HG03097 (cell line): ENCODE data around the gene SLC18B1.

Experiments used
- ATAC-seq: cut with Tn5 transposase; IDR thresholded peaks from one replicate; pipeline ENCODE4 v1.9.1; 2021; ENCODE audit not compliant: unreplicated experiment, low FRiP score

Gene SLC18B1

DNA sequence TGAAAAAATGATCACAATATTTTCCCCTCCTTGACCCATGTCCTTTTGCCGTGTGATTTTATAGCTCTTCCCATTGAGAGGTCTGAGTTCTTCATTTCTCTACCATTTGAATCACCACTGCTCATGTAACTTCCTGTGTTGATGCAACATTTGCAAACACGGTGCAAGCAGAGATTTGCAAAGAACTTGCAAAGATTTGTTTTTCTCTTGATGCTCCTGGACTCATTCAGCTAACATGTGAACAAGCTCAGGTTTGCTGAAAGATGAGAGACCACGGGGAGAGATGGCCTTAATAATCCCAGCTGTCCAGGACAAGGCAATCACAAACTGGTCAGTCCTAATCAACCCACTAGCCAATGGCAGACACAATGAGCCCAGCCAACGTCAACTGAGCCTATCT, 49.3 kb downstream of the SLC18B1 start:
- ATAC-seq, result no peak

DNA sequence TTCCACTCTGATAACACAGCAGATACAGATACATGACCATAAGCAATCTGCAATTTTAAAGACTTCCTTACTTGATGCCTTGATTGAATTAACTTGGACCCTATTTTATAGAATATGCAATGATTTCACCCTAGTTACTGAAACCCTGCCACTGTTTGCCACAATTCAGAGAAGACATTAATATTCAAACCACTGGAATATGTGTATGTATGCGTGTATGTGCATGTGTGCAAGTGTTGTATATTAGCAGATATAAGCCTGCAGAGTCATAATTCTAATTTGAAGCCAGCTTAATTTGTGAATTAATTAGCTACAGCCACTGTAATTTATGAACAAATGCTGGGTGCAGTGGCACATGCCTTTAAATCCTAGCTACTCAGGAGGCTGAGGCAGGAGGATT, 50.0 kb downstream of the SLC18B1 start:
- no peak for ATAC-seq

DNA sequence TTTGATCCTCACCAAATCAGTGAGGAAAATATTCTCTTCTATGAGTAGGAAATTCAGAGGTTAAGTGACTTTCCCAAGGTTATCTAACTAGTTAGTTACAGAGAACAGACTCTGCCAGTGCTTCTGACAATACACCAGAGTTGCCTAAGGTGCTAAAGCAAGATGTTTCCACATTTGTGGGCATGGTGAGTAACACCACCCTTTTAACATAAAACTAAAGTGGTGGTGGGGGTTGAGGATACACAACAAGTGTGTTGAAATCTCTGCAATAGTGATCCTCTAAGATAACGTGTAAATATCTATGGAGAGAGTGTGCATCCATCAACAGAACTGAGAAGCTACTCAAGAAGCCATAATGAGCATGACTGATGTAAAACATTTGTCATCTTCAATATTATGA, 52.4 kb downstream of the SLC18B1 start:
- no peak for ATAC-seq

DNA sequence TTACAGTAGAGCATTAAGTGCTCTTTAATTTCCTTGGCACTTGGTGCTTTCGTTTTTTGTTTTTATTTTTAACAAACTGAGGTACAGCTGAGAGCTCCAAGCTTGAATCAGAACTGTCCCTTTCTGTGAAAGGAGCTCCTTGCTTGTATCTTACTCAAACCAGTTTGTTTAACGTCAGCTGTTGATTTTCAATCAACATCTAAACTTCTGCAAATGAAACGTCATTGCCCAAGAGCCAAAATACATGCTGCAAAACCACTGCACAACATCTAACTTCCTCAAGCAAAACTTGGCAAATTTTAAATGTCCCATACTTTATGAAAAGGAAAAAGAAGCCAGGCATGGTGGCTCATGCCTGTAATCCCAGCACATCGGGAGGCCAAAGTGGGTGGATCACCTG, 55.9 kb downstream of the SLC18B1 start:
- ATAC-seq, result no peak

DNA sequence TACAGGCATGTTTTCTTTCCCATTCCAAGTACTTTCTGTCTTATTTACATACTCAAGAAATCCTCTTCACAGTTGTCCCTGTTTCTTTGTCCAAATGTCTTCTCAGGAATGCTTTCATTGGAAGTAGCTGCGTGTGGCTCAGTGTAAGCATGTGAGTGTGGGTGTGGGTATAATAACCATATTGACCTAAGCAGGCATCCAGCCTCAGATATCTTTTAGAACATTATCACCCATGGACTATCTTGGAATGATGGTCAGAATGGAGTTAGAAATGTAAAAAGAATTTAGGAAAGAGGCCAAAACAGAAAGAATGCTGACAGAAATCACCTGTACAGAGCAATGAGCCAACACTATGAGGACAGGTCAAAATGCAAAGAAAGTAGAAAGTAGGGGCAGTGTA, 57.2 kb downstream of the SLC18B1 start:
- no peak for ATAC-seq

DNA sequence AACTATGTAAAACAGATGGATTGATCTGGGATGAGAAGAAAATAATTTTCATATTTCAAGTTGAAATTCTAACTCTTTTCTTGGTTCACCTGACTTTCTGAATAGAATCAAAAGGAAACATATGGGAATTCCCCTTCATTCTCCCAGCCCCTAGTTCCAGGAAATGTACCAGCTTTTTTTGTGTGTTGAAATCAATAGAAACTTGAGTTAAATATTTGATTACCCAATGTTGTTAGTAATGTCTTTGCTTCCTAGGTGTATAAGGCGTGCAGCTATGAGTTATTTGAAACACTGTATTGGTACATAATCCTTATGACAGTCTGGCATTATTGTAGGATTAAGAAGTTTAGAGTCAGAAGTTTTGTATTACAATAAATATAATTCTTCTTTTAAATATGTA, 62.2 kb downstream of the SLC18B1 start:
- no peak for ATAC-seq

DNA sequence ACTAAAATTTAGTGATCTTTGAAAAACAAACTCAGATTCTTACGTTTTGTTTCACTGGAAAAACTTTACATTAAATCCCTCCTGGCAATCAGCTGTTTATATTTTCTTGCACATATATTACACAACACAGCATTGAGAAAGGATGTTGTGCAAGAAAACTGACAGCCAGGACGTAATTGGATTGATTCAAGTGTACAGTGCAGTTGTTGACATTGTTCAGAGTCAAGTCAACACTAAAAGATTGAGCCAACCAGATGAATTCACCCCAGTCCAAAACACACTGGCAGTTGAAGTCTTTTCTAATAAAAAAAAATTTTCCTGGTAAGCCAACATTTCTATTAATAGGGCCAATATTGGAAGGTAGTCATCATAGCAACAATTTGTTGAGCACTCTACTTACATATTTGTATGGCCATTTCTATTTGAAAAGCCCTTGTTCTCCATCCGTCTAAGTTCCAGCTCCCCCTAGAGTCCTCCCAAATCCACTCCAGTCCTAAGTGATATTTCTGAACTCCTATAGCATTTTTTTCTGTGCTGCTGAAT, 63.7 kb downstream of the SLC18B1 start:
- ATAC-seq, result no peak

DNA sequence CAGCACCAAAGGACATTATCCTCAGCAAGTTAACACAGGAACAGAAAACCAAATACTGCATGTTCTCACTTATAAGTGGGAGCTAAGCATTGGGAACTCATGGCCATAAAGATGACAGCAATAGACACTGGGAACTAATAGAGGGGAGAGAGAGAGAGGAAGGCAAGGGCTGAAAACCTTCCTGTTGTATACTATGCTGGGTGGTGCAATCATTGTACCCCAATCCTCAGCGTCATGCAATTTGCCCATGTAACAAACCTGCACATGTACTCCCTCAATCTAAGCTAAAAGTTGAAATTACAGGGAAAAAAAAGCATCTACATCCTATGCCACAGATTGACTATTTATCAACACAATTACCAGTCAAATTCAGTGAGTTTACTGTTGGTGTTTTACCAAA, 64.6 kb downstream of the SLC18B1 start:
- no peak for ATAC-seq

DNA sequence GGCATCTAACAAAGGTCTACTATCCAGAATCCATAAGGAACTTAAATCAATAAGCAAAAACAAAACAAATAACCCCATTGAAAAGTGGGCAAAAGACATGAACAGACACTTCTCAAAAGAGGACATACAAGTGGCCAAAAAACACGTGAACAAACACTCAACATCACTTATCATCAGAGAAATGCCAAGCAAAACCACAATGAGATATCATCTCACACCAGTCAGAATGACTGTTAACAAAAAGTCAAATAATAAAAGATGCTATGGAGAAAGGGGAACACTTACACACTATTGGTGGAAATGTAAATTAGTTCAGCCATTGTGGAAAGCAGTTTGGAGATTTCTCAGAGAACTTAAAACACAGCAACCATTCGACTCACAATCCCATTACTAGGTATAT, 65.2 kb downstream of the SLC18B1 start:
- no peak for ATAC-seq

DNA sequence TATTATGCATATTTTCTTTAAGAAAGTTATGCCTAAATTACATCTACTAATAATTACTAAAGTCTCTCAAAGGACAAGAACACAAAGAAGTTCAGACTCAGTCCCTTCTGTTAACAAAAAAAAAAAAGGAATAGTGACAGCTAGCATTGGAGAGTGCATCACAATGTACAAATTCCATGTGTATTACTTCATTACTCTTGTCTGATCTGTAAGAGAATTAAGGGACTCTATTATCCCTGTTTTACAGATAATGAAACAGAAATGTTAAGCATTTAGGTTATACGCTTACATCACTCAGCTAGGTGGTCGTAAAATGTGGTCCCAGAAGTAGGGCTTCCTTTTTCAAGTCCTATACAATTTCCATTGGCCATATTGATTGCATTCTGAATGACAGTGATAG, 67.4 kb downstream of the SLC18B1 start:
- ATAC-seq, result no peak

DNA sequence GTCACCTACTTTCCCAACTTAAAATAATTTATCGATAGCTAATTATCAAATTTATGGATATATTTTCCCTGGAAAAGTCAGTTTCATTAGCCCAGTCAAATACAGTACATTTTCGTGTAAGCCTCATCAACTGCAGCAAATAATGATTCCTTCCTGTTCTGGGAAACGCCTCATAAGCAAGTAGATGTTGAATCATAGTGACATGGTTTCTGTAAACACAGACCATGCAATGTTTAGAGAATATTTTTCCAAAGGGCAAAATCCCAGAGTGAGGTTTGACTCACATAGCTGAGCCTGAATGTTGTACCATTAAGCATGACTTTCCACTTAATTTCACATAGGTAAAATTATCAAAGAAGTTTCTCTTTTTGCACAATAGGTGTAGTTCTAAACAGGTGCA, 67.9 kb downstream of the SLC18B1 start:
- ATAC-seq, result no peak

DNA sequence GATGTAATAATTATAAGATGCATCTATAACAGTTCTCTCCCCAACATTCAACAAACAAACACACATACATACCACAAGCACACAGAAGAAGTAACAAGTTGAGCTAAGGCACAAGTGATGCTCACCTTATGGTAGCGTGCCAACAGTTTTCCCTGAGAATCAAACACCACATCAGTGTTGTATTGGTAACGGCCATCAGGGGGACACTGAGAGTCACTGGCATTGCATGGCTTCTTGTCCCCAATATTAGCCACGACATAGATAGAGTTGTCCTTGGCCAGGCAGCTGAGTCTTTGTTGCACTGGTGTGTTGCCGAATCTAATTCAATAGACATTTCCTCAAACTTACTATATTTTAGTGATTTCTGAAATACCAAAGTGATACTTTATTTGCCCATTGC, 69.8 kb downstream of the SLC18B1 start:
- ATAC-seq, result no peak

DNA sequence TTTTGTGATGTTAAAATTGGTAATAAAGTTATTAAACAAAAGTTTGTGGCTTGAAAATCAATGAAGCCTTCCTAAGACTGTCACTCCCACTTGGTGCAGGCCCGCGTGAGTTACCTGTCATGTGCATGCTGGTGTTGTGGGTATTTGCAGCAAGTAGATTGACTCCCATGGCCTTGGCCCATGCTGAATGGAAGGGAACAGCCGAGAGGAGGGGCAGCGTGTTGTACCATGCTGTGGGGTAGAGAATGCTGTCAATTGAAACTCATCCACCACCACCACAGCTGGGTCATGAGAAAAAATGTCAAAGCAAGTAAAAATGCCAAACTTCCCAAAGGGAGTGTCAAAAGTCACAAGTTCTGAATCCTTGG, 71.8 kb downstream of the SLC18B1 start:
- ATAC-seq, result no peak

DNA sequence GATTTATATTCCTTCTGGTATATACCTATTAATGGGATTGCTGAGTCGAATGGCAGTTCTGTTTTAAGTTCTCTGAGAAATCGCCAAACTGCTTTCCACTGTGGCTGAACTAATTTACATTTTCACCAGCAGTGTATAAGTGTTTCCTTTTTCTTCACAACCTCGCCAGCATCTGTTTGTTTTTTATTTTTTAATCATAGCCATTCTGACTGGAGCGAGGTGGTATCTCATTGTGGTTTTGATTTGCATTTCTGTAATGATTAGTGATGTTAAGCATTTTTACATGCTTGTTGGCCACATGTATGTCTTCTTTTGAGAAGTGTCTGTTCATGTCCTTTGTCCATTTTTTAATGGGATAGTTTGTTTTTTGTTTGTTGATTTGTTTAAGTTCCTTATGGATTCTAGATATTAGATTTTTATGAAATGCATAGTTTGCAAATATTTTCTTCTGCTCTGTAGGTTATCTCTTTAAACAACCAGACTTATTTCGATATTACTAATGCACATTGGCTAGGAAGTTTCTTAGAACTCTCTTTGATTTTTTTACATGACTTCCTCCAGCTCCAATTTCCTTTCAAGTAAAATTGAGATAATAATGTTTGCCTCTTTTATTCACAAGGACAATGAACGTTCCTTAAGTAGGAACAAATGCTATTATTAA, 72.4 kb downstream of the SLC18B1 start:
- ATAC-seq, result peak; percentile 71

DNA sequence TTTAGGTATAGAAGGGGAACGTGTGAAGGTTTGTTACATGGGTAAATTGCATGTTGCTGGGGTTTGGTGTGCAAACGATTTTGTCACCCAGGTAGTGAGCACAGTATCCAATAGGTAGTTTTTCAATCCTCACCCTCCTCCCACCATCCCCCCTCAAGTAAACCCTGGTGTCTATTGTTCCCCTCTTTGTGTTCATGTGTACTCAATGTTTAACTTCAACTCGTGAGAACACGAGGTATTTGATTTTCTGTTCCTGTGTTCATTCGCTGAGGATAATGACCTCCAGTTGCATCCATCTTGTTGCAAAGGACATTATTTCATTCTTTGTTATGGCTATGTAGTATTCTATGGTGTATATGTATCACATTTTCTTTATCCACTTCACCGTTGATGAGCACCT, 73.0 kb downstream of the SLC18B1 start:
- no peak for ATAC-seq

DNA sequence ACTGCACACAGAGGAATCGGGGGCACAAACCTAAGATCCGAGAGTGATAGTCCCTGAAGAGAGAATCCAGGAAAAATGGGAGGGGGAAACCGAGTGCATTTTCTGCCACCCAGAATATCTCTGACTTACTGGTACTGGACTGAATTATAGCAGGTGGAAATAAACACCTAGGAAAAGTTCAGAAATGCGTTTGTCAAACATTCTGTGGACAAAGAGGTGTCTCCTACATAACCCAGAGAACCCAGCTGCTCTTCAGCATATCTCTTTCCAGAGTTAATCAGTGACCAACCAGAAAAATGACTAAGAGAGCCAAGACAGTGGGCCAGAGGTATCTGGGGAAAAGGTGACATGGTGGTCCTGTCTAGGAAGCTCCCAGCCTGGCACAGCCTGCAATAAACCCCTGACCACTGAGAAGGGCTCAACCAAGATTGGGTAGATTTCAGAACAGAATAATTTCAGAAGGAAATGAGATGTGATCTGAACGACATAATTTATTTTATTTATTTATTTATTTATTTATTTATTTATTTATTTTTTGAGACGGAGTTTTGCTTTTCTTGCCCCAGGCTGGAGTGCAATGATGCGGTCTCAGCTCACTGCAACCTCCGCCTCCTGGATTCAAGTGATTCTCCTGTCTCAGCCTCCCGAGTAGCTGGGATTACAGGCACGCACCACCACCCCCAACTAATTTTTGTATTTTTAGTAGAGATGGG, 78.5 kb downstream of the SLC18B1 start:
- ATAC-seq, result no peak
